ENCODE results near the gene ADCY5.

The ADCY5 gene

GRCh38 chr3:123357275-123357674 is 91.6 kb downstream of the ADCY5 start:
- no peak for DNase-seq

- no peak for DNase-seq
Observed at GRCh38 chr3:123353850-123354233, 95.0 kb downstream of the ADCY5 start.

DNA sequence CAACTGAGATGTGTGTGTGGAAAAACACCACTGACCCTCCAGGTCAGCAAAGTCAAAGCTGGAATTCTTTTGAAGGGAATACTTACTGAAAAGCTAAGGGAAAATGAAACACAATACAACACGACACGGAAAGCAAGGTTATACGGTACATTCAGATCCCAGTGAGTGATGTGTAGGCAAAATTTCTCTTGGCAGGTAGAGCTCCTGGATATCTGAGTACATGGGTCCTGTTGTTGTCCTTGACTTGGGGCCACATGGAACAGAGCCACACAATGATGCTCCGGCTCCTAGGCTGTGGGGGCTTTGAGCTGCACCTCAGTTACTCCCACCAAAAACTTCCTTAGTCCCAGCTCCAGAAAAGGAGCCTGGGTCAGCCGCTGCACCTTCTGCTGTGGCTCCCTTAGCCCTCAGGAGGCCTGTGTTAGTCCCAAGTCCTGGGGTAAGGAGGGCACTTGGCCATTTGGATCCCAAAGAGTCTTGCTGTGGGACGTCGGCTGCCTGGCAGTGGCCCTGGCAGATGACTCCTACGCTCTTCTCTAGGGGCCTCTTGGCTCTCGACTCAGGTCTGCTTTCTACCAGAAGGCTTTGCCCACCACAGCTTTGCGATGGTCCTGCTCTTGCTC is 95.6 kb downstream of the ADCY5 start:
- no peak for DNase-seq

DNA sequence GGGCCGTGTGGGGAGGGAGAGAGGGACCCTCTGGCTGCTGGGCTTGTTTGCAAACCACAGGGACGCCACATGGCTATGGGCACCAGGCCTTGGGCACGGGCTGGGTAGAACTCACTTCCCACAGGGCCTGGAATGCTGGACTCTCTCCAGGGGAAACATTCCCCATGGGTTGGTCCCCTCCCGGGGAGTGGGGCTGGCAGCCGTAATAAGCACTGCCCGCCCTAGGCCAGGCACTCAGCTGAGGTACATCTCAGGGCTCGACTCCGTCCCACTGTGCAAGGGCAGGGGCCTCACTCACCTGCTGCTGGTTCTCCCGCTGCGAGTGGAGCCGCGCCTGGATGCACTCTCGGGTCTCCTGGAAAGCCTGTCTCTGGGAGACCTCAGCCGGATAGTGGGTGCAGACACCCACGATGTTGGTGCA is 96.7 kb downstream of the ADCY5 start:
- no peak for DNase-seq

DNA sequence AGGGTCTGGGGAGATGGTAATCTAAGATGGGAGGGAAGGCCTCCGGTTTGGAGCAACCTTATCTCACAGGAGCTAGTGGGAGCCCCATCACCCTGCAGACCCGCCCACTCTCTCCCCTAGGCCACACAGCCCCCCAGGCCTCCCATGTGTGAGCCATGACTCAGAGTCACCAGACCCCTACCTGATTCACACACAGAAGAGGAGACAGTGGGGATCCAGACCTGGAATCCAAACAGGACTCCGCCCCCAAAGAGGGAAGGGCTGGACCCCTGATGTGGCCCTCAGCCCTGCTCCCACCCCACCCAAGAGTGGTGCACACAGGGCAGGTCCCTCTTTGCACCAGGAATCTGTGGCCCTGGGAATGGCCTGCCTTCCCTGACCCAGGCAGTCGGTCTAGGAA is 97.4 kb downstream of the ADCY5 start:
- no peak for DNase-seq

GRCh38 chr3:123350971-123351370 is 97.9 kb downstream of the ADCY5 start:
- DNase-seq = no peak

DNA sequence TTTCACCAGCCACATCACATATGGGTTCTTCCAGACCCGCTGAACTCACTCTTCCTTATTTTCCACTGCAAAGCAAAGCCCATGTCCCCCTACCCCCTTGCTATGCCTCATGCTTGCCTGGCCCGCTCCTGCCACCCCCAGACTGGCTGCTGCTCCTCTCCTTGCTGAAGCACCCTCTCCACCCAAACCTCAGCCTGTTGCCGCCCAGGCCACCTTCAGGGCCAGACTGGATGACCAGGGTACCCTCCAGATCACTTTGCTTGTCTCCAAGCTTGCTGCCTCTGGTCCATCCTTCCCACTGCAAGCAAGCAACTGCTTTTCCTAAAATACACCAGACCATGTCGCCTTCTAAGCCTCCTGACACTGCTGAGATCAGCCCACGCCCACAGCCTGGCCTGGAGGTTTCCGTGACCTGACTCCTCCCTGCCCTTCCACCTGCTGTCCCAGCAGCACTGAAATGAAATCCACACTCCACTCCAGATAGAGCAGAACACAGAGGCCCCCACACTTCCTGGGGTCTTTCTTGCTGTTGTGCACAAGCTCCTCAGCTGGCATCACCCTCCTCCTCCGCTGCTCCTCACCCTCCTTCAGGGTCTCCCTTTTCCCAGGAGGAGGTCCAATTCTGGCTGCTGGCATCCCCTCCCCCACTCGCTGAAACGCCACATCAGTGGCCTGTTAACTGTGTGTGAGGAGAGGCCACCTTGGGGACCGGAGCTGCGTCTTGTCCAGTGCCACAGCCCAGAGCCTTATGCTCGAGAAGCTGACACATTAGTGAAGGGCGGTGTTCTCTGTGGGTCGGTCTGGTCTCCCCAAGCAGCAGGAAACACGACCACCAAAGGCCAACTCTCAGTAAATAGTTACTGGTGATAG is 99.1 kb downstream of the ADCY5 start:
- no peak for DNase-seq

DNA sequence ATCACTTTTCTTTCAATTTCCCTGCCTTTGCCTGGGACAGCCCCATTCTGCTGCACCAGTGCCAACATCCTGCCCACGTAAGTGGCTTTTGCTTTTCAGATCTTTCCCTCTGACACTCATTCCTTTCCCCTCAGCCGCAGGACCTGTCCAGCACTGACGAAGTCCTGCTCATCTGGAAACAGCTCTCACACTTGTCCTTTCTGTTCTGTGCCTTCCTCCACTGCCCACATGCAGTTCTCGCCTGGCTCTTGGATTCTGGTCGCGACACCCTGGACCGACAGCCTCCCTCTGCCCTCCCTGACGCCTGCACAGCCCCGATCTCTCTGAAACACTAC is 99.7 kb downstream of the ADCY5 start:
- no peak for DNase-seq

GRCh38 chr3:123348471-123349200 is 100.3 kb downstream of the ADCY5 start:
- DNase-seq = no peak

GRCh38 chr3:123347691-123348264 is 101.1 kb downstream of the ADCY5 start:
- DNase-seq = no peak

DNA sequence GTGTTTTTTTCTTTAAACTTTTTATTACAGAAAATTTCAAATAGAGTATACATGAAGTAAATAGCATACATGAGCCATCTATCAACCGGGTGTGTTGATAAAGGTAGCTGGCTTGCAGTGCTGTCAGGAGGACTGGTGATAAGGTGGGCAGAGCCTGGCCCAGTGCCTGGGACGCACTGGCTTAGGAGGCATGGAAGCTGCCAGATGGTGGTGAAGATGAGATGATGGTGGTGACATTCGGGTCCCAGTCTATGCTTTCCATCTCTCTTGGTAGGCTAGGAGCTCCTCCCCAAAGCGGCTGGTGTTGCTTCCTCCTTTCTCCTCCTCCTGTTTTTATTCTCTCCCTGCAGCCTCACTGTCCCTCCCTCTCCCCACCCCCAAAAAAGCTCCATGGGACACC is 101.7 kb downstream of the ADCY5 start:
- no peak for DNase-seq

DNA sequence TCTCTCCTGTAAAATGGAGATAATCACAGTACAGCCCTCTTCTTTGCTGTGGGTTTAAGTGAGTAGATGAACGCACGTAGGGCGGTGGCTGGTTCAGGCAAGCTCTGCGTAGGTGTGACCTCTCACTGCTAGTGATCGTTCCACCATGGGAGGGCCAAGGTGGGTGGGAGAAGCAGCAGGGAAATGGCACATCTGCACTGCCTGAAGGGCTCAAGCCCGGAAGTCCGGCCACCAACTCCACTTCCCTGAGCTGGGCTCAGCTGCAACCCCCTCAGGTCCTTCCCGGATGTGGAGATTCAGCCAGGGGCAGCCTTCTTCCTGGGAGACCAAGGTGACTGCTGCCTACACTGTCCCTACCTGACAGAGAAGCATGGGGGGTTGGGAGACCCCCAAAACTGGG is 102.9 kb downstream of the ADCY5 start:
- no peak for DNase-seq

DNA sequence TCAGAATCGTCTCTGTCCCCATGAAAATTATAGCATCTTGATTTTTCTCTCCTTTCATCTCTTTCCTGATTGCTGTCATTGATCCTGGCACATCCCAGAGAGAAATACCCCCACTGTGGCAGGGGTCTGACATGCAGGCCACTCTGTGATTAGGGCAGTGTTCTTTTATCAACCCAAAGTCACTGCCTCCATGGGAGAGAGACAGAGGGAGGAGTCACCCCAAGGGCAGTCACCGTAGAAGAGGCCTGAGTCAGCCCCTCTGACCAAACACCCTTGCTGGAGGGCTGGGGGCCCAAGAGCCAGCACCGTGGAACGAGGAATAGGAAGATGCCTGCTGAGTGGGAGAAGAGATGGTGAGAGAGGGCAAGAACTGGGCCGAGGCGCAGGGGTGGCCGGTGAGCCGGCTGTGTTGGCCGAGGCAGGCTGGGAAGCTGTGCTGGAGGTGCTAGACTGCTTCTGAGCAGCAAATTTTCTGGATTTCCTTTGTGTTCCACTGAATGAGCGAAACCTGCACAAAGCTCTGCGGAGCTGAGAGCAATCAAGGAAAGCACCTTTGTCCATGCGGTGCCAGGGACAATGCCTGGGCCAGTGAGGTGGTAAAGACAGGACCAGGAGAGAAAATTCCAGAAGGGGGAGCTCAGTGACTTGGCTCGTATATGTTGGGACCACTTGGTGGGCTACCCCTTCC is 103.8 kb downstream of the ADCY5 start:
- no peak for DNase-seq

DNA sequence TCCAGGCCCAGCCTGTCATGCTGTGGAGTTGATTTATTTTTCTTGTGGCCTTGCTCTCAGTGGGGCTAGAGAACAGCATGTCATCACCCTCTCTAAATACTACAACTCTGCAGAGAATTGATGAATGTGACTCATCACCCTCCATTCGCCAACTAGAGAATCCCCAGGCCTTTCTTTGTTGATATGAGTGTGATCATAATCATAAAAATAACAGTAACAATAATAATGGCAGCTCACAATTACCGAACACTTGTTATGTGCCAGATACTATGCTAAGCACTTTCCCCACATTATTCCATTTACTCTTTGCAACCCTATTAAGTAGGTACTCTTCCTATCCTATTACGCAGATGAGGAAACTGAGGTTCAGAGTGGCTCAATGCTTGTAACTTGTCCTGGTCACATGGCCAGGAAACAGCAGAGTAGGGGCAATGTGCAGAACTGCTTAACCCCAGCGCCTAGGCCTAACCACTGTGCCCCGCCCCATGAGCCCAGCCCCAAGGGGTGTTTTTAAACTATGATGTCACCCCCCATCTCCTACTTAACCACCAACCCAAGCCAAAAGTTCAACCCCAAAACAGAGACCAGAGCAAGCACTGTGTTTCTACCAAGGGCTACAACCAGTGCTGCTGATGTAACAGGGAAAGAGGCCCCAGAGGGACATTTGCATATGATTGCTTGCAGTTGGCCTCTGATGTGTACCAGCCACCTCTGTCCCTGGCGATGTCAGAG is 104.5 kb downstream of the ADCY5 start:
- no peak for DNase-seq

GRCh38 chr3:123343296-123344174 is 105.4 kb downstream of the ADCY5 start:
- DNase-seq = no peak

GRCh38 chr3:123342631-123343080 is 106.2 kb downstream of the ADCY5 start:
- DNase-seq = no peak

DNA sequence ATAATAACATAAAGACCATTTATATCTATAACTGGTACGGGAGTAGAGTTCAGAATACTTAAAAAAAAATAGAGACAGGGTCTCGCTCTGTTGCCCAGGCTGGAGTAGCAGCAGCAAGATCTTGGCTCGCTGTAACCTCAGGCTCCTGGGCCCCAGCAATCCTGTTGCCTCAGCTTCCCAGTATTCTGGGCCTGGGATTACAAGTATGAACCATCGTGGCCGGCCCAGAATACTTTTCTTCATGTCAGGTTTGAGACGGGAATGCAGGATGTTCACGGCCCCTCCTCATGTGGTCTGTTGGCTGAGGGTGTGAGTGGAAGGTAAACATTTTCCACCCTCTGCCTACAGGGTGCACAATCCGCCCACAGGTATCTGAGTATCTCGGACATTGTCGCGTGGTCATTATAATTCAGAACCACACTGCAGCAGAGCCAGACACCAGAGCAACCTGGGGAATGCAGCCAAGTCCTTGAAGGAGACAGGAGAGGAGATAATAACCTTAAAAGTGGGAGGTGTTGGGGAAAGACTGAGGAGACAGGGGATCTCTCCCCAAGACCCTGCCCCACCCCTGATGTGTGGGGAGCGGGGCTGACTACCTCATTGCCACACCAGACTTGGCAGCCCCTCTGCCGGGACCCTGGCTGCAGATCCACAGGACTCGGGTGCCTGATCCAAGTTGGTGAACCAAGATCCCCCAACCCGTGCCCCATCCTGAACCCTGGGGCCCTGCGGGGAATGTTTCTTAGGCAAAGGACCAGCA is 106.8 kb downstream of the ADCY5 start:
- no peak for DNase-seq

DNA sequence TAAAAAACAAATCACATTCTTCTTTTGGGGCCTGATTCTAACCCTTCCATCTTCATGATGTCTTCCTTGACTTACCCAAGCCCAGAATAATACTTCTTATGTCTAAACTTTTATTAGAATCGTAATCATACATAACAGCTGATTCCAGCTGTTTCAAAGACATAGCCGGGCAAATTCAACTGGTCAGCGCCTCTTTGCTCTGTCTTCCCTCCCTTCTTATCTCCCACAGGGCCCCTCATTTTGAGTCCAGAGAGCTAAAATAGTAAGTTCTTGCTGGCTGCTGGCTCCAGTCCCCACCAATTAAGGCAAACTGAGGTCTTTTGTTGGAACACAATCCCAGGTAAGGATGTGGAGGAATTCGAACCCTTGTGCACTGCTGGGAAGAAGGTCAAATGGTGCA is 108.6 kb downstream of the ADCY5 start:
- no peak for DNase-seq

DNA sequence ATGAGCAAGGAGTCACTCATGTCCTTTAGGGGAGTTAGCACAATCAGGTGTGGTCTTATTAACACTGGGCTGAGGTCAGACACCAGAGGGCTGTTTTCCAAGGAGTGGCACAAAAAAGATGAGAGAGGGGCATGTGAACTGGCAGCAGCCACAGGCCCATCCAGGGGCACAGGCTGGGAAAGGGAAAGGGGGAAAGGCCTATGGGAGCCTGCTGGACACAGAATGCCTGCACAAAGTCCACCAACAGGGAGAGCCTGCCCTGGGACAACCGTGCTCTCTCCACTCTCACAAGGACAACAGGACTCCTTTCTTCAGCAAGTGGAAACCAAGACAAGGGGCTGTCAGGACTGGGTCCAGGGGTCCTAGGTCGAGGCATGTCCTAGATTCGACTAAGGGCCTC is 109.6 kb downstream of the ADCY5 start:
- DNase-seq = no peak

GRCh38 chr3:123338620-123339061 is 110.2 kb downstream of the ADCY5 start:
- DNase-seq = no peak

Measured in retina (tissue), 1 donor.